Endothelial cell (in vitro differentiated cells): ENCODE measurements around the gene ANO6. TPM values are rescaled to one million over a fixed set of nuclear protein-coding genes. Genes with fewer than 3 reads are reported as not detected.

ENCODE experiments used
- DNase-seq: peaks from one replicate; pipeline ENCODE4 v3.0.0; 2021; ENCODE audit warnings: low spot score
- H3K27ac Mint-ChIP-seq: one replicate; pipeline ENCODE4 v1.8.0; 2021; ENCODE audit warnings: mixed read lengths, inconsistent platforms; ENCODE audit not compliant: unreplicated experiment
- H3K27me3 Mint-ChIP-seq: one replicate; pipeline ENCODE4 v1.8.0; 2021; ENCODE audit warnings: mild to moderate bottlenecking, moderate library complexity, mixed read lengths, inconsistent platforms; ENCODE audit not compliant: unreplicated experiment
- H3K36me3 Mint-ChIP-seq: one replicate; pipeline ENCODE4 v1.8.0; 2021; ENCODE audit warnings: mild to moderate bottlenecking, low read depth, mixed read lengths, inconsistent platforms; ENCODE audit not compliant: unreplicated experiment
- H3K4me1 Mint-ChIP-seq: one replicate; pipeline ENCODE4 v1.8.0; 2021; ENCODE audit warnings: mild to moderate bottlenecking, mixed read lengths, inconsistent platforms; ENCODE audit not compliant: unreplicated experiment
- H3K4me3 Mint-ChIP-seq: one replicate; pipeline ENCODE4 v1.8.0; 2021; ENCODE audit warnings: mild to moderate bottlenecking, mixed read lengths, inconsistent platforms; ENCODE audit not compliant: unreplicated experiment
- H3K9me3 Mint-ChIP-seq: one replicate; pipeline ENCODE4 v1.8.0; 2021; ENCODE audit warnings: mixed read lengths, inconsistent platforms; ENCODE audit not compliant: unreplicated experiment
- total RNA-seq: library from RNA; stranded (reverse); fragmentation: NEBNext Ultra II Directional; extraction: Animal tissue kit (Norgen Biotek cat#: 25700); gene quantifications from one replicate; pipeline ENCODE4 v1.2.1, GENCODE V29; 2021; ENCODE audit not compliant: unreplicated experiment
- TF ChIP-seq, protein P1 (sequence below): fragments of 200-600 bp; sonication (generic); IDR thresholded peaks from one replicate; pipeline ENCODE4 v1.5.0; 2021; ENCODE audit warnings: antibody characterized with exemption; ENCODE audit not compliant: unreplicated experiment

ANO6 gene
- total RNA-seq, 1 donor from 2014 or later: 50.8 TPM

DNA sequence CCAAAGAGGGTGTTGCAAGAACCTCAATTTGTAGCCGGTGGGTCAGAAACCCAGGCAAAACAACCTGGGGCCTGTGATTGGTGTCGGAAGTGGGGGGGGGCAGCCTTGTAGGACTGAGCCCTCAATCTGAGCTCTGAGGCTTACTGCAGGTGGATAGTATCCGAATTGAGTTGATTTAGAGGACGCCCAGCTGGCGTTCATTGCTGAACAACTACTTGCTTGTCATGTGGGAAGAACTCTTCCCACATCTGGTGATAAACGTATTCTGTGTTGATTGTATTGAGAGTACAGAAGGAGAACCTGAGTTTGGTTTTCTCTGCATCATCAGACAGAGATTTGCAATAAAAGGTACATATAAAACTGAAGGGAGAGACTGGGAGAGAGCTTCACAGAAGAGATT lies 5.1 kb downstream of the ANO6 start:
- H3K27me3 Mint-ChIP-seq: peaks cover 7% of the 10 kb centered on the region
- H3K9me3 Mint-ChIP-seq: no peaks in the 10 kb centered on the region
- no peaks in the 10 kb centered on the region for H3K36me3 Mint-ChIP-seq
- DNase-seq: no peak
- TF ChIP-seq, protein P1, sequence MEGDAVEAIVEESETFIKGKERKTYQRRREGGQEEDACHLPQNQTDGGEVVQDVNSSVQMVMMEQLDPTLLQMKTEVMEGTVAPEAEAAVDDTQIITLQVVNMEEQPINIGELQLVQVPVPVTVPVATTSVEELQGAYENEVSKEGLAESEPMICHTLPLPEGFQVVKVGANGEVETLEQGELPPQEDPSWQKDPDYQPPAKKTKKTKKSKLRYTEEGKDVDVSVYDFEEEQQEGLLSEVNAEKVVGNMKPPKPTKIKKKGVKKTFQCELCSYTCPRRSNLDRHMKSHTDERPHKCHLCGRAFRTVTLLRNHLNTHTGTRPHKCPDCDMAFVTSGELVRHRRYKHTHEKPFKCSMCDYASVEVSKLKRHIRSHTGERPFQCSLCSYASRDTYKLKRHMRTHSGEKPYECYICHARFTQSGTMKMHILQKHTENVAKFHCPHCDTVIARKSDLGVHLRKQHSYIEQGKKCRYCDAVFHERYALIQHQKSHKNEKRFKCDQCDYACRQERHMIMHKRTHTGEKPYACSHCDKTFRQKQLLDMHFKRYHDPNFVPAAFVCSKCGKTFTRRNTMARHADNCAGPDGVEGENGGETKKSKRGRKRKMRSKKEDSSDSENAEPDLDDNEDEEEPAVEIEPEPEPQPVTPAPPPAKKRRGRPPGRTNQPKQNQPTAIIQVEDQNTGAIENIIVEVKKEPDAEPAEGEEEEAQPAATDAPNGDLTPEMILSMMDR: no peak
- H3K4me1 Mint-ChIP-seq: peaks cover 31% of the 10 kb centered on the region
- no peak overlapping the region for H3K4me3 Mint-ChIP-seq
- H3K27ac Mint-ChIP-seq: no peak overlapping the region

DNA sequence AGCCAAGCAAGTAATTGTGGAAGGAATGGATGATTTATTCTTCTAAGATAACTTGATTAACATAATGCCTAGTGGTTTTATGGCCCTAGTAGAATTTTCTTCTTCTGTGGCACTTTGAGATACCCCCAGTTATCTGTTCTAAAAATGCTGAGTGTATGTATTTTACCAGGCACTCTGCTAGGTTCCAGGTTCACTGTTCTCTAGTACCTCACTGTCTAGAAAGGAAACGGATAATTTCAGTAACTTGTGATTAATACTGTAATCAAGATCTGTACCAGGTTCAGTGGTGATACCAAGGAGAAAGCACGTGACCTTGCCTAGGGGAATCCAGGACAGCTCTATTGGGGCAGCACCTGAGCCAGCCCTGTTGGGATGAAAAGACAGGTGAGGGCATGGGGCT lies 8.0 kb downstream of the ANO6 start:
- no peak for DNase-seq
- no peak overlapping the region for H3K27ac Mint-ChIP-seq
- peaks cover 1% of the 10 kb centered on the region for H3K27me3 Mint-ChIP-seq
- H3K4me1 Mint-ChIP-seq: peaks cover 20% of the 10 kb centered on the region
- no peak overlapping the region for H3K4me3 Mint-ChIP-seq
- no peaks in the 10 kb centered on the region for H3K9me3 Mint-ChIP-seq
- peaks cover 5% of the 10 kb centered on the region for H3K36me3 Mint-ChIP-seq
- TF ChIP-seq, protein P1: no peak

DNA sequence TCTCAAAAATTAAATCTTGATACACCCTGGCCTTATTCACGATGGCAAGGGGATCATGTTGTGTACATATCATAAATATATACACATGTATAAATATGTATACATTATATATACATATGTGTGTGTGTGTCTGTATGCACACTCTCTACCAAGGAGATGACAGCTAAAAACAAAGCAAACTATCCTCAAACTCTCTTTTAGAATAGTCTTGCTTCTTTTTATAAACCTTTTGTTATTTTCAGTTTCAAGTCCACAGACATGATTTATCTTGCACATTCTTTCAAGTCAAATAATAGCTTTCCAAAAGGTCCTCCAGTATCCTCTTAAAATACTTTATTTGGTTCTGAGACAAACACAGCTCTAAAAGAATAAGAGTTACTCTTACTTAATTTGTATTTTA lies 8.4 kb downstream of the ANO6 start:
- no peak overlapping the region for H3K27ac Mint-ChIP-seq
- DNase-seq: no peak
- no peaks in the 10 kb centered on the region for H3K9me3 Mint-ChIP-seq
- peaks cover 1% of the 10 kb centered on the region for H3K27me3 Mint-ChIP-seq
- no peak overlapping the region for H3K4me3 Mint-ChIP-seq
- H3K36me3 Mint-ChIP-seq: peaks cover 5% of the 10 kb centered on the region
- H3K4me1 Mint-ChIP-seq: peaks cover 20% of the 10 kb centered on the region
- TF ChIP-seq, protein P1: no peak

DNA sequence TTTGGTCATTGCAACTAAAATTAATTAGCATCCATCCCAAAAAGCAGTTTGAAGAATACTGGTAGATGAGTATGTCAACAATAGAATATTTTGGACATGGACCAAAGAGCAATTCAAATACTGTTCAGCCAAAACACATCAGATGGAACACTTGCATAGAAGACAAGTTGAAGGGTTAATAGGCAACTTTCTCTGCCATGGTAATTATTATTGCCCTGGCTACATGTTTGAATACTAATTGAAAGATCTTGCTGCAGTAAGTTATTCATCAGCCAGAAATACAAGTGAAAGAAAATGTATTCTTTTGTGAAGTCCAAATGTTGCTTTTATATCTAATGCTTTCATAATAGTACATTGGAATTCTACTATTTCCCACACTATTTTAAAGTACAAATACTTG lies 10.1 kb downstream of the ANO6 start:
- no peak overlapping the region for H3K4me3 Mint-ChIP-seq
- H3K27ac Mint-ChIP-seq: no peak overlapping the region
- H3K36me3 Mint-ChIP-seq: peaks cover 5% of the 10 kb centered on the region
- H3K27me3 Mint-ChIP-seq: peaks cover 1% of the 10 kb centered on the region
- no peaks in the 10 kb centered on the region for H3K9me3 Mint-ChIP-seq
- TF ChIP-seq, protein P1: no peak
- peaks cover 4% of the 10 kb centered on the region for H3K4me1 Mint-ChIP-seq
- DNase-seq: no peak

DNA sequence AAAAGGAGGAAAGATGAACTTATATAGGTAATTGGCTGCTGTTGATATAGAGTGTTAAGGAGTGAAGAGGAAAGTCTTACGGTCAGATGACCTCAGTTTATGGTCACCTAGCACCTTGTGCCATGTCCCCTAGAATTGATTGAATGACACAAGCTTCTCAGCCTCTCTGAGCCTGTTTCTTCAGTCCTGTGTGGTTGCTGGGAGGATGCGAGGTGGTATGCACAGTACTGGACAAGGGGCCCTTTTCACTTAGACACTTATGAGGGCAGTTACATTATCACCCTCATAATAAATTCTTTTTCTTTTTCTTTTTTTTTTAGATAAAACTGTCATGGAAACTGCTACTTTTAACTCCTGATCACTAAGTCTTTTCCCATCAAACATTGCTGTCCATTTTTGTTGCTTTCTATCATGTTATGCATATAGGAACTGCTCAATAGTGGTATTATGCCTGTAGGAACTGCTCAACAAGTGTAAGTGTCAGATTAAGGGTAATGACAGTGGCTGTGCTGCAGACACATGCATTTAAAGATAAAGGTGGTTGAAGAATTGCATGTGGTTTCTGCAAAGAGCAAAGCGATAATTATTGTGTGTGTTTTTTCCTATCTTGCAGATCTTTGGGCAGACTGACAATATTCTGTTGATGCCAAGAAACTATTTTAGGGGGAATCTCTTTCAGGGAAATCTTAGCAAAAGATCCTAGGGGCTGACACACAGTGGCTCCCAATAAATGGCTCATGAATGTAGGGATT lies 11.6 kb downstream of the ANO6 start:
- Mint-ChIP-seq H3K27ac (no peak overlapping the region), H3K27me3 (peaks cover 1% of the 10 kb centered on the region), H3K4me3 (no peak overlapping the region), H3K4me1 (peaks cover 5% of the 10 kb centered on the region), H3K36me3 (peaks cover 5% of the 10 kb centered on the region), H3K9me3 (no peaks in the 10 kb centered on the region)
- DNase-seq: no peak
- TF ChIP-seq, protein P1: no peak
